Muscle of leg (tissue), 11 donors: ENCODE results near the gene R3HDM2. TPM values are rescaled to one million over a fixed set of nuclear protein-coding genes. Genes with fewer than 3 reads are reported as not detected.
"Not testable (repeated sequence)": the region's sequence is repeated elsewhere in the genome, so short reads cannot be mapped to it uniquely, and the experiment has no call there.

Source experiments
- DNase-seq: peaks from one replicate; pipeline ENCODE4 v3.0.0; 2013
- H3K27ac ChIP-seq: one replicate; pipeline ENCODE4 v1.5.1; 2013; ENCODE audit warnings: mild to moderate bottlenecking, low read length, control low read depth
- H3K27me3 ChIP-seq: one replicate; pipeline ENCODE4 v1.6.1; 2013; ENCODE audit warnings: low read length; ENCODE audit not compliant: control insufficient read depth, insufficient read depth
- H3K36me3 ChIP-seq: one replicate; pipeline ENCODE4 v1.6.1; 2013; ENCODE audit warnings: low read length; ENCODE audit not compliant: control insufficient read depth, insufficient read depth
- H3K4me1 ChIP-seq: one replicate; pipeline ENCODE4 v1.6.1; 2013; ENCODE audit warnings: low read length; ENCODE audit not compliant: control insufficient read depth, insufficient read depth
- H3K4me3 ChIP-seq: one replicate; pipeline ENCODE4 v1.5.1; 2013; ENCODE audit warnings: low read length, control low read depth
- H3K9me3 ChIP-seq: replicated peaks from 2 replicates; pipeline ENCODE4 v1.6.1; 2013; ENCODE audit warnings: low read depth, low read length; ENCODE audit not compliant: control insufficient read depth
- WGBS: methylation state at CpG from one replicate; pipeline ENCODE4 v1.1.5; 2013; ENCODE audit warnings: missing lambda C conversion rate; ENCODE audit not compliant: insufficient coverage; 5-methylcytosine and 5-hydroxymethylcytosine counted together
- polyA plus RNA-seq, 8 donors: library from polyadenylated mRNA; unstranded; fragments of 120-200 nt; gene quantifications; one replicate each; pipeline versions ENCODE4 v1.2.1 to v1.2.3, GENCODE V29; 2013; ENCODE audit warnings: inconsistent platforms in 1 of 8, low replicate concordance in 1 of 8; ENCODE audit not compliant: insufficient read length in 8 of 8, insufficient read depth in 1 of 8
- total RNA-seq: library from RNA; stranded (reverse); fragments of 120-200 nt; gene quantifications from one replicate; pipeline ENCODE4 v1.2.4, GENCODE V29; 2013

The R3HDM2 gene
- total and polyA plus RNA-seq, 9 donors, result 20.2 to 52.6 (median 39.6) TPM

- H3K27me3 ChIP-seq, result no peaks in the 10 kb centered on the region
- H3K9me3 ChIP-seq, result no peaks in the 10 kb centered on the region
- no peak for DNase-seq
- H3K4me3 ChIP-seq, result no peak overlapping the region
- peaks cover 6% of the 10 kb centered on the region for H3K36me3 ChIP-seq
- 78% methylated on average over 4 of the region's 6 CpGs for WGBS
- H3K27ac ChIP-seq, result peak overlapping the region; percentile 99
- H3K4me1 ChIP-seq, result peaks cover 7% of the 10 kb centered on the region
These were observed 1.9 kb downstream of the R3HDM2 start for GRCh38 chr12:57428965-57429364.

- H3K9me3 ChIP-seq, H3K4me1 ChIP-seq, H3K27ac ChIP-seq, H3K4me3 ChIP-seq, DNase-seq, H3K27me3 ChIP-seq: not testable (repeated sequence)
- 90% methylated on average over 5 of the region's 10 CpGs for whole genome bisulfite sequencing
- H3K36me3 ChIP-seq, result peaks cover 16% of the 10 kb centered on the region
These were observed 3.9 kb downstream of the R3HDM2 start for GRCh38 chr12:57426948-57427347.

GRCh38 chr12:57420482-57420881 lies 10.4 kb downstream of the R3HDM2 start:
- H3K4me1 ChIP-seq, result no peaks in the 10 kb centered on the region
- no peaks in the 10 kb centered on the region for H3K27me3 ChIP-seq
- H3K27ac ChIP-seq, result no peak overlapping the region
- H3K4me3 ChIP-seq, result no peak overlapping the region
- H3K9me3 ChIP-seq, result no peaks in the 10 kb centered on the region
- 97% methylated on average over 5 of the region's 5 CpGs for WGBS
- DNase-seq, result no peak
- peaks cover 22% of the 10 kb centered on the region for H3K36me3 ChIP-seq

- Histone ChIP-seq H3K4me3 (no peak overlapping the region), H3K27ac (no peak overlapping the region), H3K27me3 (no peaks in the 10 kb centered on the region), H3K4me1 (no peaks in the 10 kb centered on the region), H3K9me3 (no peaks in the 10 kb centered on the region), H3K36me3 (peaks cover 22% of the 10 kb centered on the region)
- DNase-seq, result no peak
- 91% methylated on average over 2 of the region's 2 CpGs for WGBS
These were observed 11.3 kb downstream of the R3HDM2 start for GRCh38 chr12:57419495-57419894.

- H3K27ac ChIP-seq, result no peak overlapping the region
- H3K4me3 ChIP-seq, result no peak overlapping the region
- H3K9me3 ChIP-seq, result no peaks in the 10 kb centered on the region
- 85% methylated on average over 2 of the region's 9 CpGs for WGBS
- H3K4me1 ChIP-seq, result no peaks in the 10 kb centered on the region
- DNase-seq, result no peak
- H3K27me3 ChIP-seq, result no peaks in the 10 kb centered on the region
- peaks cover 16% of the 10 kb centered on the region for H3K36me3 ChIP-seq
These were observed 12.6 kb downstream of the R3HDM2 start for GRCh38 chr12:57418255-57418654.

DNA sequence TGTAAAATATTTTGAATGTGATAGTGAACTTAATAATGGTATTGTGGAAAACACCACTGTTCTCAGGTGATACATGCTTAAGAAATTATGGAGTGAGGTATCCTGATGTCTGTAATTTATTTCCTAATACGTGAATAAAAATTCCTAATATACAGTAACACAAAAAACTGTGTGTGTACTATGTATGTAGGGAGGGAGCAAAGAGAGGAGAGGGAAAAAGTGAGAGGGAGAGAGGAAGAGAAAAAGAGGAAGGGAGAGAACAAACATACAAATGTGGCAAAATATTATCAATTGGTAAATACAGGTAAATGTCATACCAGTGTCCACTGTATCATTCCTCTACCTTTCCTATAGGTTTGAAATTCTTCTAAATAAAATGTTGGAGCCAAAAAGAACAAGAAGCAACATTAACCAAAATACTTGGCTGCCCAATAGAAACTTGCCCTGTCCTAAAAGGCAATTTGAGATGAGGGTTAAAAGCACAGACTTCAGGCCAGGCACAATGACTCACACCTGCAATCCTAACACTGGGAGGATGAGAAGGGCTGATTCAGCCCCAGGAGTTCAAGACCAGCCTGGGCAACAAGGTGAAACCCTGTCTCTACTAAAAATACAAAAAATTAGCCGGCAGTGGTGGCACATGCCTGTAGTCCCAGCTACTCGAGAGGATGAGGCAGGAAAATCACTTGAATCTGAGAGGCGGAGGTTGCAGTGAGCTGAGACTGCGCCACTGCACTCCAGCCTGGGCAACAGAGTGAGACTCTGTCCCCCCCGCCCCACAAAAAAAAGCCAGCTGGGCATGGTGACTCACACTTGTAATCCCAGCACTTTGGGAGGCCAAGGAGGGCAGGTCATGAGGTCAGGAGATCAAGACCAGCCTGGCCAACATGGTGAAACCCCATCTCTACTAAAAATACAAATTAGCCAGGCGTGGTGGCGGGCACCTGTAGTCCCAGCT lies 14.5 kb downstream of the R3HDM2 start:
- Histone ChIP-seq H3K36me3 (peaks cover 6% of the 10 kb centered on the region), H3K4me3 (no peak overlapping the region), H3K4me1 (no peaks in the 10 kb centered on the region), H3K27me3 (no peaks in the 10 kb centered on the region), H3K9me3 (no peaks in the 10 kb centered on the region), H3K27ac (no peak overlapping the region)
- DNase-seq, result no peak
- WGBS, result 94% methylated on average over 7 of the region's 8 CpGs

DNA sequence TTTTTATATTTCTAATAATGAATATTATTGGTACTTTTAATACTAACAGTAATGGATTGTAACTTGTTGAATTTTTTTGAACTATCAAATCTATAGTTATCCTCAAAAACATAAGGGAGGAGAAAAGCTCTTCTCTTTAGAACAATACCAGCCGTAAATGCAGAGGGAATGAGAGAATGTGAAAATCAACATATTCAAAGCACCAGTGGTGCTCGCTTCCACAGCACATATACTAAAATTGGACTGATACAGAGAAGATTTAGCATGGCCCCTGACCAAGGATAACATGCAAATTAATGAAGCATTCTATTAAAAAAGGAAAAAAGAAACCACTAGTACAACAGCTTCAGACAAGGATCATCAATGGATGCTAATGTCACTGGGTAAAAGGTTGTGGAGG lies 15.8 kb downstream of the R3HDM2 start:
- DNase-seq, result no peak
- no peaks in the 10 kb centered on the region for H3K4me1 ChIP-seq
- no peaks in the 10 kb centered on the region for H3K9me3 ChIP-seq
- no peaks in the 10 kb centered on the region for H3K27me3 ChIP-seq
- H3K4me3 ChIP-seq, result no peak overlapping the region
- no CpG with 5 or more reads among the region's 2 CpGs for WGBS
- no peak overlapping the region for H3K27ac ChIP-seq
- H3K36me3 ChIP-seq, result no peaks in the 10 kb centered on the region

GRCh38 chr12:57414160-57414559 lies 16.7 kb downstream of the R3HDM2 start:
- not testable (repeated sequence) for DNase-seq, H3K4me3 ChIP-seq, H3K27me3 ChIP-seq, H3K27ac ChIP-seq, H3K36me3 ChIP-seq, H3K9me3 ChIP-seq, H3K4me1 ChIP-seq
- WGBS, result no CpG with 5 or more reads among the region's 6 CpGs

GRCh38 chr12:57410534-57410933 lies 20.3 kb downstream of the R3HDM2 start:
- Histone ChIP-seq H3K27me3 (no peaks in the 10 kb centered on the region), H3K4me3 (no peak overlapping the region), H3K9me3 (no peaks in the 10 kb centered on the region), H3K27ac (no peak overlapping the region), H3K36me3 (no peaks in the 10 kb centered on the region), H3K4me1 (no peaks in the 10 kb centered on the region)
- no peak for DNase-seq
- WGBS, result 97% methylated on average over 3 of the region's 4 CpGs

- no peaks in the 10 kb centered on the region for H3K36me3 ChIP-seq
- DNase-seq, result no peak
- H3K27me3 ChIP-seq, result no peaks in the 10 kb centered on the region
- WGBS, result 100% methylated on average over 1 of the region's 5 CpGs
- no peaks in the 10 kb centered on the region for H3K4me1 ChIP-seq
- no peak overlapping the region for H3K4me3 ChIP-seq
- H3K9me3 ChIP-seq, result no peaks in the 10 kb centered on the region
- no peak overlapping the region for H3K27ac ChIP-seq
These were observed 25.7 kb downstream of the R3HDM2 start for GRCh38 chr12:57404966-57405640.
